Mesendoderm (in vitro differentiated cells): ENCODE measurements around the gene B4GALNT2.
A peak's percentile ranks its signal among the peaks of the same experiment; 100 is the strongest.

Experiments
- DNase-seq: peaks from one replicate; pipeline ENCODE4 v3.0.0; 2013
- H2AK5ac ChIP-seq: 2 replicates; pipeline ENCODE4 v1.6.1; 2013; ENCODE audit warnings: low read length, inconsistent platforms
- H2BK120ac ChIP-seq: 2 replicates; pipeline ENCODE4 v1.6.1; 2013; ENCODE audit warnings: low read depth, mild to moderate bottlenecking, low read length, moderate library complexity, mixed read lengths
- H2BK15ac ChIP-seq: replicated peaks from 2 replicates; pipeline ENCODE4 v1.6.1; 2013; ENCODE audit warnings: low read depth, mild to moderate bottlenecking, moderate library complexity
- H2BK5ac ChIP-seq: 2 replicates; pipeline ENCODE4 v1.6.1; 2013; ENCODE audit warnings: low read length, inconsistent platforms
- H3K18ac ChIP-seq: 2 replicates; pipeline ENCODE4 v1.6.1; 2013; ENCODE audit warnings: mild to moderate bottlenecking, low read length, mixed read lengths
- H3K23ac ChIP-seq: one replicate; pipeline ENCODE4 v1.6.1; 2013; ENCODE audit warnings: low read length
- H3K27ac ChIP-seq: 2 replicates; pipeline ENCODE4 v1.5.1; 2013; ENCODE audit warnings: low read depth, mild to moderate bottlenecking, inconsistent platforms, low read length, moderate library complexity
- H3K27me3 ChIP-seq: 2 replicates; pipeline ENCODE4 v1.6.1; 2013; ENCODE audit warnings: low read length, control low read depth, mild to moderate bottlenecking, inconsistent platforms; ENCODE audit not compliant: insufficient read depth, poor library complexity
- H3K36me3 ChIP-seq: 2 replicates; pipeline ENCODE4 v1.6.1; 2013; ENCODE audit warnings: low read length, inconsistent platforms; ENCODE audit not compliant: control insufficient read depth, insufficient read depth
- H3K4ac ChIP-seq: one replicate; pipeline ENCODE4 v1.6.1; 2013; ENCODE audit warnings: low read depth, mild to moderate bottlenecking, low read length, moderate library complexity
- H3K4me1 ChIP-seq: 2 replicates; pipeline ENCODE4 v1.6.1; 2013; ENCODE audit warnings: low read depth, low read length, inconsistent platforms; ENCODE audit not compliant: control insufficient read depth
- H3K4me2 ChIP-seq: 2 replicates; pipeline ENCODE4 v1.6.1; 2013; ENCODE audit warnings: low read length
- H3K4me3 ChIP-seq: 2 replicates; pipeline ENCODE4 v1.5.1; 2013; ENCODE audit warnings: mild to moderate bottlenecking, low read length
- H3K56ac ChIP-seq: one replicate; pipeline ENCODE4 v1.6.1; 2013; ENCODE audit warnings: low read length
- H3K79me1 ChIP-seq: 2 replicates; pipeline ENCODE4 v1.6.1; 2013; ENCODE audit warnings: low read length, inconsistent platforms
- H3K79me2 ChIP-seq: 2 replicates; pipeline ENCODE4 v1.6.1; 2013; ENCODE audit warnings: mild to moderate bottlenecking, low read length; ENCODE audit not compliant: control insufficient read depth, insufficient read depth
- H3K9ac ChIP-seq: 2 replicates; pipeline ENCODE4 v1.6.1; 2013; ENCODE audit warnings: low read length, inconsistent platforms
- H4K5ac ChIP-seq: one replicate; pipeline ENCODE4 v1.6.1; 2013; ENCODE audit warnings: low read length
- H4K8ac ChIP-seq: one replicate; pipeline ENCODE4 v1.6.1; 2013; ENCODE audit warnings: low read depth, mild to moderate bottlenecking, control low read depth, low read length, moderate library complexity
- WGBS: extraction: QIAGEN DNeasy Blood & Tissue Kit; methylation state at CpG from one replicate; pipeline ENCODE4 v1.1.7; 2013; ENCODE audit warnings: low lambda C conversion rate, missing lambda C conversion rate; ENCODE audit not compliant: insufficient coverage; ENCODE audit errors: extremely low coverage; 5-methylcytosine and 5-hydroxymethylcytosine counted together

B4GALNT2 gene

DNA sequence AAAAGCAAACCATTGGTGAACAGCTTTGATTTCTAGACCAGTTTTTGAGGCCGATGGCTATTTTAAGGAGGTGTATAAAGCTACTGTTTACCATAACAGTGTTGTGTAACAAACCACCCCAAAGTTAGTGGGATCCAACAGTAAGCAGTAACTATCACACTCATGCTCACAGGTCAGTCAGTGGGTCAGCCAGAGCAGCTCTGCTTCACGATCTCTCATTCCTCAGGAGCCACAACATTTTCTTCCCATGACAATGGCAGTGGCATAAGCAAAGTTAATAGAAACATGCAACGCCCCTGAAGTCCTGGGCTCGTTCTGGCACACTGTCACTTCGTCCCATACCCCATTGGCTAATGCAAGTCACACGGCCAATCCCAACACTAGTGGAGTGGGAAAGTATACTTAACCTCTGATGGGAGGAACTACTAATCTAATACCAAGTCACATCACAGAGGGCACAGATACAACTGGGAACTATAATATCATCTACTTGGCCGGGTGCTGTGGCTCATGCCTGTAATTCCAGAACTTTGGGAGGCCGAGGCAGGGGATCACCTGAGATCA is 28.0 kb upstream of the B4GALNT2 start:
- H3K27me3 ChIP-seq: no peaks in the 10 kb centered on the region
- H3K4me3 ChIP-seq: no peak overlapping the region
- H4K8ac ChIP-seq: no peak overlapping the region
- H3K4me1 ChIP-seq: peaks cover 11% of the 10 kb centered on the region
- WGBS: no CpG with 5 or more reads among the region's 8 CpGs
- DNase-seq: no peak
- H3K36me3 ChIP-seq: no peaks in the 10 kb centered on the region
- no peaks in the 10 kb centered on the region for H3K79me2 ChIP-seq
- no peak overlapping the region for H2AK5ac ChIP-seq
- H2BK15ac ChIP-seq: no peak overlapping the region
- H2BK120ac ChIP-seq: no peak overlapping the region
- H3K56ac ChIP-seq: no peak overlapping the region
- H3K4me2 ChIP-seq: no peak overlapping the region
- no peak overlapping the region for H3K9ac ChIP-seq
- no peak overlapping the region for H3K4ac ChIP-seq
- H3K79me1 ChIP-seq: no peaks in the 10 kb centered on the region
- no peak overlapping the region for H2BK5ac ChIP-seq
- H3K23ac ChIP-seq: no peak overlapping the region
- no peak overlapping the region for H4K5ac ChIP-seq
- H3K27ac ChIP-seq: no peak overlapping the region
- H3K18ac ChIP-seq: no peak overlapping the region

DNA sequence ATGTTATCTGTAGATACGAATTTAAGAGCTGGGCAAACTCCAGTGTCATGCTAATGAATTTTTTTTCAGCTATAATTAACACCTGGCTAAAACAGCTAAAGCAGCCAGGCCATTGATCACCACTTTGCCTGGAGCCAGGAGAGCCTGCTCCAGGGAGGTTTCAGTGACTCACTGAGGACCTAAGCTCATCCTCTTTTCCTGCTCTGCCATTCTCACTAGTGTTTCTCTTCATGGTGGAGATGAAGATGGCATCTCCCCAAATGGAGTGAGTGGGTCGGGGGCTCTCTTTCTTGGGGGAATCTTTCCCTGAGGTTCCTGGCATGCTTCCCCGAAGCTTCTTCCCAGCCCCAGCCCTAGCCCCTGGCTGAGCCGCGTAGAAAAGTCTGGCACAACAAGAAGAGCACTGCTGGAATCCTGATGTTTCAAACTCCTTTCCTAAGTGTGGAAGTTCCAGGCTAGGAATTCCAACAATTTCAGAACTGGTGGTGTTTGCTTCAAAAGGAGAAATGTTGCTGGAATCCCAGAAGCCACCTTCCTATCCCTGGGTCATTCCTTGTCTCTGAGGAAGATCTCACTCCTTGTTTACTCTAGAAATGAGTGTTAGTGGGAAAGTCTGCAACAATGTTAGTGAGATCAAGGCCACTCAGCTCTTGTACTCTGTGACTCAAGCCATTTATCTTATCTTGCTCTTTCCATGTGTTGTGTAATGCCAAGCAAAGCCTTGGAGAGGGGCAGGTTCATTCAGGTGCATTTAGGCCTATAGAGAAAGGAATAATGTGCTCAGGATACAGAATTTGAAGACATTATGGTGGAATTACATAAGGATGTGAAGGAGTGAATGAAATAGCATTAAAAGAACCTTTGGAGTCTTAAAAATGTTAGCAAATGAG is 26.0 kb upstream of the B4GALNT2 start:
- Histone ChIP-seq H2BK120ac (no peak overlapping the region), H3K4ac (no peak overlapping the region), H4K5ac (no peak overlapping the region), H3K27me3 (no peaks in the 10 kb centered on the region), H3K27ac (peak overlapping the region; percentile 84), H3K18ac (peak overlapping the region; percentile 69), H3K23ac (no peak overlapping the region), H3K36me3 (no peaks in the 10 kb centered on the region), H3K9ac (no peak overlapping the region), H3K4me3 (no peak overlapping the region), H2AK5ac (no peak overlapping the region), H3K4me2 (no peak overlapping the region), H3K79me2 (no peaks in the 10 kb centered on the region), H2BK15ac (no peak overlapping the region), H2BK5ac (no peak overlapping the region), H3K4me1 (peaks cover 11% of the 10 kb centered on the region), H4K8ac (no peak overlapping the region), H3K79me1 (no peaks in the 10 kb centered on the region), H3K56ac (no peak overlapping the region)
- WGBS: no CpG with 5 or more reads among the region's 5 CpGs
- DNase-seq: peak; percentile 90

DNA sequence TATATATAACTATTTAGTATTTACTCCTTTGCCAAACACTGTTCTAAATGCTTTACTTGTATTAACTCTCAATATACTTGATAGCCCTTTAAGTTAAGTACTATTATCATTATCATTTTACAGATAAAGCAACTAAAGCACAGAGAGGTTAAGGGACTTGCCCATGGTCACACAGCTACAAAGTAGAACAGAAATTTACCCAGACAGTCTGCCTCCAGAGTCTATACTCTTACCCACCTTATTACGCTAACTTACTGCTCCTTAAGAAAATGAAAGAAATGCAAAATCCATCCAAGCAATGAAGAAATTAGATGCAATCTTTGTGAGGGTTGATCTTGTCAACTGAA is 25.4 kb upstream of the B4GALNT2 start:
- WGBS: no CpG with 5 or more reads among the region's 1 CpG

DNA sequence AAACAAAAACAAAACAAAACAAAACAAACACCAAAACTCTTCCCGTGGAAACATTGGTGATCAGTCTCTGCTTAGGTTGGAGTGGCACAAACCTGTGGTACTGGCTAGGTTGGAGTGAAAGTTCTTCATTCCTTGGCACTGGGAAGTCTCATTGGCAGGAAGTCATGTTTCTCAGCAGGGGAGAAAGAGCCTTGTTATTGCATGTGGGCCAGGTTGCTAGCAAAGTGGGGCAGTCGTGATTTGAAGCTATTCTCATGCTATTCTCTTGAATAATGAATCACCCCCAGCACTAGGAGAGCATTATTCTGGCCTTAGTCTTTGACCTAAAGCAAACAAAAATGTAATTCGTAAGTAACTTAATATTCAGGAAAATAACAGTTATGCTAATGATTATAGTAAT is 24.3 kb upstream of the B4GALNT2 start:
- H2BK5ac ChIP-seq: no peak overlapping the region
- H2AK5ac ChIP-seq: no peak overlapping the region
- no peak overlapping the region for H3K27ac ChIP-seq
- no peak overlapping the region for H2BK120ac ChIP-seq
- no peak overlapping the region for H3K56ac ChIP-seq
- H3K79me1 ChIP-seq: no peaks in the 10 kb centered on the region
- H4K5ac ChIP-seq: no peak overlapping the region
- no peaks in the 10 kb centered on the region for H3K27me3 ChIP-seq
- no peak overlapping the region for H3K23ac ChIP-seq
- H3K18ac ChIP-seq: no peak overlapping the region
- H3K4ac ChIP-seq: no peak overlapping the region
- peak; percentile 61 for DNase-seq
- H3K4me3 ChIP-seq: no peak overlapping the region
- no peaks in the 10 kb centered on the region for H3K36me3 ChIP-seq
- no peak overlapping the region for H4K8ac ChIP-seq
- no peaks in the 10 kb centered on the region for H3K79me2 ChIP-seq
- no CpG with 5 or more reads among the region's 3 CpGs for whole genome bisulfite sequencing
- H3K4me1 ChIP-seq: peaks cover 11% of the 10 kb centered on the region
- H3K4me2 ChIP-seq: no peak overlapping the region
- H2BK15ac ChIP-seq: no peak overlapping the region
- H3K9ac ChIP-seq: no peak overlapping the region

More for the DNA sequence above, 25.4 kb upstream of the B4GALNT2 start:
- Histone ChIP-seq H3K79me2 (no peaks in the 10 kb centered on the region), H3K4ac (no peak overlapping the region), H3K18ac (no peak overlapping the region), H2BK5ac (no peak overlapping the region), H2BK120ac (no peak overlapping the region), H3K23ac (no peak overlapping the region), H3K9ac (no peak overlapping the region), H4K8ac (no peak overlapping the region), H4K5ac (no peak overlapping the region), H3K4me1 (peaks cover 11% of the 10 kb centered on the region), H3K27ac (peak overlapping the region; percentile 48), H2BK15ac (no peak overlapping the region), H3K56ac (no peak overlapping the region), H3K27me3 (no peaks in the 10 kb centered on the region), H3K79me1 (no peaks in the 10 kb centered on the region), H3K4me3 (no peak overlapping the region), H3K36me3 (no peaks in the 10 kb centered on the region), H3K4me2 (no peak overlapping the region), H2AK5ac (no peak overlapping the region)
- DNase-seq: no peak

DNA sequence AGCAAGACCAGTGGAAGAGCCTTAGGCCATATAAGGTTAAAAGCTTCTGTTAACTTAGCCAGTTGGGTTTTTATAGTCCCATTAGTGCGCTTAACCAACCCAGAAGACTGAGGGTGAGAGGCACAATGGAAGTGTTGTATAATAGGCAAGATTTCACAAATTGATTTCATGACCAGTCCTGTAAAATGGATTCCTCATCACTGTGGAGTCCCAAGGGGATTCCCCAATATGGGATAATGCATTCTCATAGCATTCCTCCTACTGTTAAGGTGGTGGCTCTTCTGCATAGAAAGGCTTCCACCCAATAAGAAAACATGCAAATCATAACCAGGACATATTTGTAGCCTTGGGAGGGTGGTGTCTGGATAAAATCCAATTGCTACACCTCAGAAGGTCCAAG is 22.1 kb upstream of the B4GALNT2 start:
- H3K4ac ChIP-seq: no peak overlapping the region
- H3K4me1 ChIP-seq: peaks cover 11% of the 10 kb centered on the region
- no peaks in the 10 kb centered on the region for H3K79me2 ChIP-seq
- no peak for DNase-seq
- H2BK120ac ChIP-seq: no peak overlapping the region
- no peak overlapping the region for H4K5ac ChIP-seq
- no peak overlapping the region for H3K4me3 ChIP-seq
- no peaks in the 10 kb centered on the region for H3K36me3 ChIP-seq
- no peak overlapping the region for H3K18ac ChIP-seq
- H3K27me3 ChIP-seq: no peaks in the 10 kb centered on the region
- H3K9ac ChIP-seq: no peak overlapping the region
- WGBS: no CpG with 5 or more reads among the region's 1 CpG
- no peak overlapping the region for H3K56ac ChIP-seq
- no peak overlapping the region for H2AK5ac ChIP-seq
- peak overlapping the region; percentile 64 for H2BK15ac ChIP-seq
- H3K79me1 ChIP-seq: no peaks in the 10 kb centered on the region
- no peak overlapping the region for H2BK5ac ChIP-seq
- H3K23ac ChIP-seq: no peak overlapping the region
- H4K8ac ChIP-seq: no peak overlapping the region
- no peak overlapping the region for H3K27ac ChIP-seq
- H3K4me2 ChIP-seq: no peak overlapping the region
